Right atrium auricular region (tissue), 2 donors: ENCODE data around the gene MEF2D. TPM values are rescaled to one million over a fixed set of nuclear protein-coding genes. Genes with fewer than 3 reads are reported as not detected.

ENCODE experiments used
- DNase-seq: peaks from one replicate; pipeline ENCODE4 v3.0.0-alpha.2; 2019; ENCODE audit warnings: low spot score
- H3K27ac ChIP-seq, 2 donors: fragments of 200-600 bp; sonication (generic); 1 replicate in 1 of 2; 2 replicates in 1 of 2; pipeline ENCODE4 v1.5.1; 2016 to 2019
- H3K27me3 ChIP-seq, 2 donors: fragments of 200-600 bp; sonication (generic); one replicate each; pipeline versions ENCODE4 v1.5.1 to v1.6.0; 2017 to 2019
- H3K36me3 ChIP-seq: fragments of 200-600 bp; sonication (generic); one replicate; pipeline ENCODE4 v1.5.1; 2016
- H3K4me1 ChIP-seq, 2 donors: fragments of 200-600 bp; sonication (generic); one replicate each; pipeline versions ENCODE4 v1.5.1 to v1.6.0; 2017 to 2019
- H3K4me3 ChIP-seq, 2 donors: fragments of 200-600 bp; sonication (generic); 1 replicate in 1 of 2; 2 replicates in 1 of 2; pipeline ENCODE4 v1.5.1; 2017 to 2019; ENCODE audit warnings: mild to moderate bottlenecking in 1 of 2, moderate library complexity in 1 of 2
- H3K9me3 ChIP-seq, 2 donors: fragments of 200-600 bp; sonication (generic); one replicate each; pipeline ENCODE4 v1.5.1; 2019
- total RNA-seq, 2 donors: library from RNA; depleted of rRNA; stranded (reverse); fragments of >200 nt; gene quantifications; one replicate each; pipeline ENCODE4 v1.1.0, GENCODE V29; 2016
- TF ChIP-seq, protein P1 (sequence below), 2 donors: fragments of 200-600 bp; sonication (generic); IDR thresholded peaks; one replicate each; pipeline ENCODE4 v1.5.1; 2019; ENCODE audit warnings: antibody characterized with exemption in 2 of 2

The MEF2D gene
- total RNA-seq, 2 donors from 2014 or later: 80.1 to 104 TPM

GRCh38 chr1:156546267-156546666, 45.7 kb upstream of the MEF2D start:
- no peaks in the 10 kb centered on the region for H3K36me3 ChIP-seq
- H3K4me3 ChIP-seq: no peak overlapping the region
- no peak overlapping the region for H3K27ac ChIP-seq
- peaks cover 0 to 7% of the 10 kb centered on the region in 2 donors for H3K4me1 ChIP-seq
- no peaks in the 10 kb centered on the region for H3K9me3 ChIP-seq
- no peak for DNase-seq
- TF ChIP-seq, protein P1, sequence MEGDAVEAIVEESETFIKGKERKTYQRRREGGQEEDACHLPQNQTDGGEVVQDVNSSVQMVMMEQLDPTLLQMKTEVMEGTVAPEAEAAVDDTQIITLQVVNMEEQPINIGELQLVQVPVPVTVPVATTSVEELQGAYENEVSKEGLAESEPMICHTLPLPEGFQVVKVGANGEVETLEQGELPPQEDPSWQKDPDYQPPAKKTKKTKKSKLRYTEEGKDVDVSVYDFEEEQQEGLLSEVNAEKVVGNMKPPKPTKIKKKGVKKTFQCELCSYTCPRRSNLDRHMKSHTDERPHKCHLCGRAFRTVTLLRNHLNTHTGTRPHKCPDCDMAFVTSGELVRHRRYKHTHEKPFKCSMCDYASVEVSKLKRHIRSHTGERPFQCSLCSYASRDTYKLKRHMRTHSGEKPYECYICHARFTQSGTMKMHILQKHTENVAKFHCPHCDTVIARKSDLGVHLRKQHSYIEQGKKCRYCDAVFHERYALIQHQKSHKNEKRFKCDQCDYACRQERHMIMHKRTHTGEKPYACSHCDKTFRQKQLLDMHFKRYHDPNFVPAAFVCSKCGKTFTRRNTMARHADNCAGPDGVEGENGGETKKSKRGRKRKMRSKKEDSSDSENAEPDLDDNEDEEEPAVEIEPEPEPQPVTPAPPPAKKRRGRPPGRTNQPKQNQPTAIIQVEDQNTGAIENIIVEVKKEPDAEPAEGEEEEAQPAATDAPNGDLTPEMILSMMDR (IDR thresholded peaks at IDR 0.05): no peak
- no peaks in the 10 kb centered on the region for H3K27me3 ChIP-seq

DNA sequence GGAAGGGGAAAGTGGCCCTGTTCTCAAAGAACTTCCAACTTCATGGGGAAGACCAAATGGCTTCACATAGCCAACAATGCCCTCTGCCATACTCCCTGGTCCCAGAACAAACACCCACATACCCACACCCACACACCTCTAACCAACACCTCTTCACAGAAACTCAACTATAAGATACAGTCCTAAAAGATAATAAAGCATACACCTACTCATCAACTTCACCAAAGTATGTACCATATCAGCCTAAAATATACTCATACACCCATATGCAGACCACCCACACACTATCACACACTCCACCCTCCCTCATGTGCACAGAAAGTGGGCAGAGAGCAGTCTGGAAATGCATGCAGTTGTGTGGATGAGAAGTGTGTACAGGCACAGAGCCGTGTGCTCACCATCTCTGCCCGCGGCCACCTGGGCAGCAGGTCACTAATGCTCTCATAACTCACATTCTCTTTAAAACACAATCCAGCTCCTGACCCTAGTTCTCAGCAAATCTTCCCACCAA, 44.1 kb upstream of the MEF2D start:
- no peaks in the 10 kb centered on the region for H3K36me3 ChIP-seq
- TF ChIP-seq, protein P1 (IDR thresholded peaks at IDR 0.05): no peak
- peaks cover 0 to 7% of the 10 kb centered on the region in 2 donors for H3K4me1 ChIP-seq
- no peak overlapping the region for H3K4me3 ChIP-seq
- DNase-seq: no peak
- no peak overlapping the region for H3K27ac ChIP-seq
- H3K27me3 ChIP-seq: no peaks in the 10 kb centered on the region
- H3K9me3 ChIP-seq: no peaks in the 10 kb centered on the region

GRCh38 chr1:156543066-156543465, 42.5 kb upstream of the MEF2D start:
- Histone ChIP-seq H3K27ac (no peak overlapping the region), H3K9me3 (no peaks in the 10 kb centered on the region), H3K36me3 (no peaks in the 10 kb centered on the region), H3K4me3 (no peak overlapping the region), H3K4me1 (peaks cover 0 to 7% of the 10 kb centered on the region in 2 donors), H3K27me3 (no peaks in the 10 kb centered on the region)
- DNase-seq: no peak
- TF ChIP-seq, protein P1 (IDR thresholded peaks at IDR 0.05): no peak

GRCh38 chr1:156540955-156541354, 40.4 kb upstream of the MEF2D start:
- TF ChIP-seq, protein P1 (IDR thresholded peaks at IDR 0.05): no peak
- Histone ChIP-seq H3K4me3 (no peak overlapping the region), H3K27ac (no peak overlapping the region), H3K4me1 (peaks cover 0 to 7% of the 10 kb centered on the region in 2 donors), H3K9me3 (no peaks in the 10 kb centered on the region), H3K27me3 (no peaks in the 10 kb centered on the region), H3K36me3 (no peaks in the 10 kb centered on the region)
- no peak for DNase-seq

DNA sequence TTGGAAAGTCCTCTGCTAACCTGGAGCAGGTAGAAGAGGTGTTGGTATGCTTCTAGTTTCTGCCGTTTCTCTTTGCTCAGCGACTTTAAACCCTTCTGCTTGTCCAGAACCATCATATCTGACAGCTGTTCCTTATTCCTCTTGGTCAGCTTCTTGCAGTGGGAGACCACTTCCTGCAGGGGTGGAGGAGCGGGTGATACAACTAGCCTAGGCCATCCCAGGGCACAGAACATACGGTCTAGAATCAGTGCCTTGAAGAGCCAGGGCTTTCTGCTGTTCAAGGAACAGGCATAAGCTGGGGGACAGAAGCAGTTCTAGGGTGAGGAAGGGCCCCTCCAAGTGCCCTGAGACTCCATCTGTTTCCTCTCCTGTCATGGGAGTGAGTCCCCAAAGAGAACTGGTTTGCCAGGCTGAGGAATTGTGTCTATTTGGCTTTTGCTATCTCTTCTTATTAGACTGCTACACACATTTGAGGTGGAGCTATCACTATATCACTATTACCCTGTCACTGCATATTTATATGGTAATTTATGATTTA, 39.3 kb upstream of the MEF2D start:
- no peak for DNase-seq
- TF ChIP-seq, protein P1 (IDR thresholded peaks at IDR 0.05): no peak
- H3K9me3 ChIP-seq: no peaks in the 10 kb centered on the region
- peaks cover 0 to 7% of the 10 kb centered on the region in 2 donors for H3K4me1 ChIP-seq
- no peak overlapping the region for H3K4me3 ChIP-seq
- H3K27ac ChIP-seq: no peak overlapping the region
- H3K36me3 ChIP-seq: no peaks in the 10 kb centered on the region
- no peaks in the 10 kb centered on the region for H3K27me3 ChIP-seq
